GM18858 (cell line): ENCODE measurements around the gene HSD11B1.

ENCODE experiments used
- ATAC-seq: cut with Tn5 transposase; IDR thresholded peaks from one replicate; pipeline ENCODE4 v1.9.1; 2021; ENCODE audit not compliant: unreplicated experiment

HSD11B1 gene

DNA sequence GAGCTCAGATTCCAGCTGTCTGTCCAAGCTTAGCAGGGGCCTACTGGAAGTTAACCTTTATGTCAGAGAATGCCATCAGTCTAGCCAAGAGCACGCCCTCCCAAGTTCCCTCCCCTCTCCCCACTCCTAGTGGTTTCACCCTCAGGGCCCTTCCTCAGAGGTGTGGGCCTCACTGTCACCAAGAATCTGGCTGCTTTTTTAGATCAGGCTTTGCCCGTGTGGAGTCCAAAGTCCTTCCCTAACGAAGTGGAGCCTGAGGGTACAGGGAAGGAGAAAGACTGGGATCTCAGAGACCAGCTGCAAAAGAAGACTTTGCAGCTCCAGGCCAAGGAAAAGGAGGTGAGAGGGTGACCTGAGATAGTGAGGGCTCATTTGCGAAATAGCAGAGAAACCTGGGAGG lies 75.6 kb downstream of the HSD11B1 start:
- no peak for ATAC-seq

- no peak for ATAC-seq
These were observed 78.7 kb downstream of the HSD11B1 start for GRCh38 chr1:209783386-209783785.
